Keratinocyte (primary cell): ENCODE measurements around the gene FTO.

Experiments used
- CTCF ChIP-seq, 3 experiments: IDR thresholded peaks in 1 of 3; conservative IDR thresholded peaks in 1 of 3; optimal IDR thresholded peaks in 1 of 3; 2 replicates in 2 of 3; 3 replicates in 1 of 3; pipeline versions ENCODE3 to v1.5.1; 2011; ENCODE audit warnings: low read length in 3 of 3, mild to moderate bottlenecking in 3 of 3, moderate library complexity in 2 of 3, control low read depth in 1 of 3, inconsistent platforms in 1 of 3; ENCODE audit not compliant: insufficient read depth in 2 of 3; ENCODE audit errors: extremely low read depth in 1 of 3
- EZH2 ChIP-seq: IDR thresholded peaks from one replicate; pipeline ENCODE4 v1.6.1; 2012; ENCODE audit warnings: inconsistent platforms, mild to moderate bottlenecking, low read length, moderate library complexity

- no peak for TF ChIP-seq CTCF (optimal IDR thresholded peaks at IDR 0.05 in 1 of 3, IDR thresholded peaks at IDR 0.05 in 1 of 3, conservative IDR thresholded peaks at IDR 0.05 in 1 of 3; ENCODE audit: extremely low read depth in 1 of 3, insufficient read depth in 2 of 3, low read length in 3 of 3)
- TF ChIP-seq EZH2 = no peak
Measured at GRCh38 chr16:54174201-54174600, 470.2 kb downstream of the FTO start.
